OCI-LY7 (cell line): ENCODE measurements around the gene ZCCHC4. TPM values are rescaled to one million over a fixed set of nuclear protein-coding genes. Genes with fewer than 3 reads are reported as not detected.

Source experiments
- BruUV-seq: library from RNA; stranded (reverse); fragments of 400-500 nt; replicated peaks from 2 replicates; lab custom pipeline; 2021; lab: Mats Ljungman, UMichigan
- CTCF ChIA-PET: fragments of 300-600 bp; sonication (Branson Sonifier 250); formaldehyde crosslinking; loops from one replicate; lab custom pipeline; 2022; ENCODE audit warnings: antibody characterized with exemption; ENCODE audit not compliant: unreplicated experiment; lab: Charles Lee
- POLR2A ChIA-PET: fragments of 300-600 bp; sonication (Branson Sonifier 250); formaldehyde crosslinking; loops from one replicate; lab custom pipeline; 2022; ENCODE audit warnings: antibody characterized with exemption; lab: Charles Lee
- DNase-seq: peaks from one replicate; pipeline ENCODE4 v3.0.0-alpha.2; 2015; ENCODE audit warnings: low spot score
- H2AFZ ChIP-seq: fragments of 200-600 bp; sonication (generic), shearing (Covaris generic); 2 replicates; pipeline ENCODE4 v1.6.1; 2014; ENCODE audit warnings: mild to moderate bottlenecking, antibody characterized with exemption, low read length, moderate library complexity
- H3K27ac ChIP-seq: fragments of 200-600 bp; sonication (generic); 2 replicates; pipeline ENCODE4 v1.5.1; 2014; ENCODE audit warnings: mixed run types, low read depth, mild to moderate bottlenecking, moderate library complexity, low read length, inconsistent platforms; ENCODE audit not compliant: poor library complexity, severe bottlenecking
- H3K36me3 ChIP-seq: fragments of 200-600 bp; sonication (generic); 2 replicates; pipeline ENCODE4 v1.6.1; 2014; ENCODE audit warnings: mild to moderate bottlenecking, antibody characterized with exemption, low read length, moderate library complexity, mixed read lengths; ENCODE audit not compliant: insufficient read depth
- H3K4me1 ChIP-seq: fragments of 200-600 bp; sonication (generic); 2 replicates; pipeline ENCODE4 v1.5.1; 2014; ENCODE audit warnings: mild to moderate bottlenecking, low read length; ENCODE audit not compliant: insufficient read depth, poor library complexity, severe bottlenecking
- H3K4me2 ChIP-seq: fragments of 200-600 bp; sonication (generic); 2 replicates; pipeline ENCODE4 v1.6.1; 2014; ENCODE audit warnings: mild to moderate bottlenecking, low read length
- H3K4me3 ChIP-seq: fragments of 200-600 bp; sonication (generic); 2 replicates; pipeline ENCODE4 v1.5.1; 2014; ENCODE audit warnings: mild to moderate bottlenecking, low read depth, low read length; ENCODE audit not compliant: poor library complexity, severe bottlenecking
- H3K79me2 ChIP-seq: fragments of 200-600 bp; sonication (generic); 2 replicates; pipeline ENCODE4 v1.6.1; 2016; ENCODE audit warnings: low read depth, mild to moderate bottlenecking, low read length, moderate library complexity, mixed read lengths; ENCODE audit not compliant: insufficient read depth
- H3K9me2 ChIP-seq: fragments of 200-600 bp; sonication (generic); 2 replicates; pipeline ENCODE4 v1.6.1; 2016; ENCODE audit warnings: mild to moderate bottlenecking, low read length, mixed read lengths; ENCODE audit not compliant: insufficient read depth
- H3K9me3 ChIP-seq: fragments of 200-600 bp; sonication (generic); 2 replicates; pipeline ENCODE4 v1.6.1; 2014; ENCODE audit warnings: mild to moderate bottlenecking, mixed run types, low read length, mixed read lengths
- H4K20me1 ChIP-seq: fragments of 200-600 bp; sonication (generic); 2 replicates; pipeline ENCODE4 v1.6.1; 2014; ENCODE audit warnings: mild to moderate bottlenecking, antibody characterized with exemption, low read length, moderate library complexity, mixed read lengths; ENCODE audit not compliant: insufficient read depth
- EZH2phosphoT487 ChIP-seq: fragments of 200-600 bp; sonication (generic); IDR thresholded peaks from 2 replicates; pipeline ENCODE4 v1.6.1; 2018; ENCODE audit warnings: low read depth, borderline replicate concordance, mild to moderate bottlenecking, mixed run types, antibody characterized with exemption, low read length, moderate library complexity, mixed read lengths
- intact Hi-C: fragments of 100-400 bp; cut with micrococcal nuclease; formaldehyde crosslinking; loops from one replicate; pipeline ENCODE4 v1.10.0; 2022; ENCODE audit not compliant: unreplicated experiment
- total RNA-seq, 2 experiments: library from RNA; depleted of rRNA in 1 of 2; stranded (reverse); fragments of >200 nt in 1 of 2; shearing (Covaris generic) in 1 of 2; gene quantifications; 2 replicates each; pipeline ENCODE4 v1.2.3, GENCODE V29; 2014 to 2022
- TF ChIP-seq, protein P1 (sequence below): fragments of 200-600 bp; sonication (generic); conservative IDR thresholded peaks from 2 replicates; pipeline ENCODE4 v1.5.1; 2014; ENCODE audit warnings: mild to moderate bottlenecking, antibody characterized with exemption, low read length, moderate library complexity, mixed read lengths

The ZCCHC4 gene
- total RNA-seq, 2 experiments from 2014 or later: 14.9 to 15.2 TPM

DNA sequence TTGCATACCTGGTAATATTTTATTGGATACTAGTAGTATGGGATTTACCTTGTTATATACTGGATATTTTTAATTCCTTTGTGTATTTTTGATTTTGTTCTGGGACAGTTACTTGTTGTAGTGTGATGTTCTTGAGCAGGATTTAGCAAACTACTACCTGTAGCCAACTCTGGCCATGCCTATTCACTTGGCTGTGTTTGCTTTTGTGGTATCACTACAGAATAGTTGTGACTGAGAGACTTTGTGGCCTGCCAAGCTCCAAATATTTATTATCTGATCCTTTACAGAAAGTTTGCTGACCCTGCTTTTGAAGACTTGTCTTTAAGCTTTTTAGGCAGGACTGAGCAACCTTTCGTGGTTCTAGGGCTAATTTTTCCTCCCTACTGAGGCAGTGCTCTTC lies 17.8 kb downstream of the ZCCHC4 start:
- no peak overlapping the region for H3K4me3 ChIP-seq
- no TSS peak for BruUV-seq
- no peak overlapping the region for H2AFZ ChIP-seq
- intact Hi-C loops: no loop called here
- no peaks in the 10 kb centered on the region for H3K79me2 ChIP-seq
- H3K4me2 ChIP-seq: no peak overlapping the region
- TF ChIP-seq, protein P1, sequence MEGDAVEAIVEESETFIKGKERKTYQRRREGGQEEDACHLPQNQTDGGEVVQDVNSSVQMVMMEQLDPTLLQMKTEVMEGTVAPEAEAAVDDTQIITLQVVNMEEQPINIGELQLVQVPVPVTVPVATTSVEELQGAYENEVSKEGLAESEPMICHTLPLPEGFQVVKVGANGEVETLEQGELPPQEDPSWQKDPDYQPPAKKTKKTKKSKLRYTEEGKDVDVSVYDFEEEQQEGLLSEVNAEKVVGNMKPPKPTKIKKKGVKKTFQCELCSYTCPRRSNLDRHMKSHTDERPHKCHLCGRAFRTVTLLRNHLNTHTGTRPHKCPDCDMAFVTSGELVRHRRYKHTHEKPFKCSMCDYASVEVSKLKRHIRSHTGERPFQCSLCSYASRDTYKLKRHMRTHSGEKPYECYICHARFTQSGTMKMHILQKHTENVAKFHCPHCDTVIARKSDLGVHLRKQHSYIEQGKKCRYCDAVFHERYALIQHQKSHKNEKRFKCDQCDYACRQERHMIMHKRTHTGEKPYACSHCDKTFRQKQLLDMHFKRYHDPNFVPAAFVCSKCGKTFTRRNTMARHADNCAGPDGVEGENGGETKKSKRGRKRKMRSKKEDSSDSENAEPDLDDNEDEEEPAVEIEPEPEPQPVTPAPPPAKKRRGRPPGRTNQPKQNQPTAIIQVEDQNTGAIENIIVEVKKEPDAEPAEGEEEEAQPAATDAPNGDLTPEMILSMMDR: no peak
- no peak for TF ChIP-seq EZH2phosphoT487
- H4K20me1 ChIP-seq: no peaks in the 10 kb centered on the region
- H3K9me2 ChIP-seq: no peaks in the 10 kb centered on the region
- CTCF ChIA-PET: no interaction called here
- H3K36me3 ChIP-seq: peaks cover 18% of the 10 kb centered on the region
- no peak for DNase-seq
- H3K9me3 ChIP-seq: no peaks in the 10 kb centered on the region
- H3K27ac ChIP-seq: no peak overlapping the region
- no peaks in the 10 kb centered on the region for H3K4me1 ChIP-seq
- POLR2A ChIA-PET: interaction anchor here (1.1 kb wide), 1 partner anchor 17 kb away, joined by 4 read pairs; no protein-coding TSS in a partner anchor

- Histone ChIP-seq H2AFZ (no peak overlapping the region), H3K9me2 (no peaks in the 10 kb centered on the region), H3K4me2 (no peak overlapping the region), H3K4me3 (no peak overlapping the region), H3K79me2 (no peaks in the 10 kb centered on the region), H3K36me3 (peaks cover 25% of the 10 kb centered on the region), H3K4me1 (no peaks in the 10 kb centered on the region), H3K9me3 (no peaks in the 10 kb centered on the region), H4K20me1 (no peaks in the 10 kb centered on the region), H3K27ac (no peak overlapping the region)
- no peak for TF ChIP-seq EZH2phosphoT487
- TF ChIP-seq, protein P1: no peak
- intact Hi-C loops: no loop called here
- BruUV-seq: no TSS peak
- no peak for DNase-seq
- ChIA-PET POLR2A (interaction anchor here (0.5 to 1.5 kb wide), 6 partner anchors 16 to 1418 kb away, joined by 3 to 5 read pairs (median 4); partner anchors contain the start of gene ZCCHC4), CTCF (no interaction called here)
Measured at GRCh38 chr4:25330905-25331808, 18.6 kb downstream of the ZCCHC4 start.

- ChIA-PET POLR2A (no interaction called here), CTCF (no interaction called here)
- Histone ChIP-seq H3K27ac (no peak overlapping the region), H3K79me2 (no peaks in the 10 kb centered on the region), H4K20me1 (no peaks in the 10 kb centered on the region), H3K4me3 (no peak overlapping the region), H2AFZ (no peak overlapping the region), H3K4me1 (no peaks in the 10 kb centered on the region), H3K9me3 (no peaks in the 10 kb centered on the region), H3K36me3 (peaks cover 47% of the 10 kb centered on the region), H3K9me2 (no peaks in the 10 kb centered on the region), H3K4me2 (no peak overlapping the region)
- BruUV-seq: no TSS peak
- intact Hi-C loops: no loop called here
- DNase-seq: no peak
- no peak for TF ChIP-seq EZH2phosphoT487
- TF ChIP-seq, protein P1: no peak
Measured at GRCh38 chr4:25343671-25344070, 31.1 kb downstream of the ZCCHC4 start.
